H1 (cell line): ENCODE data around the gene VWCE. TPM values are rescaled to one million over a fixed set of nuclear protein-coding genes. Genes with fewer than 3 reads are reported as not detected.
A peak's percentile ranks its signal among the peaks of the same experiment; 100 is the strongest.

Source experiments
- CTCF ChIA-PET: fragments of 300-600 bp; sonication (Branson Sonifier 250); formaldehyde crosslinking; loops from one replicate; lab custom pipeline; 2021; ENCODE audit not compliant: partially characterized antibody; lab: Charles Lee
- POLR2A ChIA-PET: fragments of 300-600 bp; sonication (Branson Sonifier 250); formaldehyde crosslinking; loops from one replicate; lab custom pipeline; 2021; ENCODE audit warnings: inconsistent platforms; ENCODE audit not compliant: partially characterized antibody; lab: Charles Lee
- DNase-seq, 2 experiments: peaks; one replicate each; pipeline versions ENCODE4 v3.0.0 to v3.0.0-alpha.2; 2010 to 2022; ENCODE audit warnings: low spot score in 2 of 2, low read depth in 1 of 2, mixed read lengths in 1 of 2
- FAIRE-seq: peaks from 2 replicates; lab custom pipeline; 2011; peaks lifted over from hg19 to GRCh38; lab: Jason Lieb, UNC
- H2AFZ ChIP-seq: 2 replicates; pipeline ENCODE4 v1.8.1; 2012; ENCODE audit warnings: low read length, inconsistent platforms
- H2AK5ac ChIP-seq: 2 replicates; pipeline ENCODE4 v1.6.1; 2013; ENCODE audit warnings: low read depth, low read length
- H2BK120ac ChIP-seq: replicated peaks from 2 replicates; pipeline ENCODE3; 2013; ENCODE audit warnings: low read depth, low read length, inconsistent platforms
- H2BK12ac ChIP-seq: 2 replicates; pipeline ENCODE4 v1.6.1; 2013; ENCODE audit warnings: low read depth, low read length
- H2BK15ac ChIP-seq: 2 replicates; pipeline ENCODE4 v1.6.1; 2013; ENCODE audit warnings: low read length
- H2BK20ac ChIP-seq: 2 replicates; pipeline ENCODE4 v1.6.1; 2013; ENCODE audit warnings: low read length
- H2BK5ac ChIP-seq: 2 replicates; pipeline ENCODE4 v1.6.1; 2013; ENCODE audit warnings: low read depth, low read length
- H3K14ac ChIP-seq: 2 replicates; pipeline ENCODE4 v1.6.1; 2013; ENCODE audit warnings: inconsistent platforms; ENCODE audit not compliant: insufficient read length
- H3K18ac ChIP-seq: 2 replicates; pipeline ENCODE4 v1.6.1; 2013; ENCODE audit warnings: low read length; ENCODE audit errors: extremely low read depth
- H3K23ac ChIP-seq: 2 replicates; pipeline ENCODE4 v1.6.1; 2013; ENCODE audit warnings: inconsistent platforms; ENCODE audit not compliant: insufficient read length
- H3K23me2 ChIP-seq: 2 replicates; pipeline ENCODE4 v1.6.1; 2013; ENCODE audit warnings: low read depth, low read length
- H3K27ac ChIP-seq: 2 replicates; pipeline ENCODE4 v1.6.1; 2011; ENCODE audit warnings: low read depth, low read length, inconsistent platforms
- H3K27me3 ChIP-seq, 4 experiments: replicated peaks in 1 of 4; 1 replicate in 1 of 4; 2 replicates in 3 of 4; pipeline versions ENCODE4 v1.6.1 to v1.8.1; 2011 to 2013; ENCODE audit warnings: low read length in 3 of 4, mild to moderate bottlenecking in 3 of 4, inconsistent platforms in 2 of 4, mixed read lengths in 2 of 4, moderate library complexity in 1 of 4; ENCODE audit not compliant: control insufficient read depth in 3 of 4, insufficient read depth in 3 of 4; ENCODE audit errors: extremely low read depth in 1 of 4
- H3K36me3 ChIP-seq, 4 experiments: 2 replicates each; pipeline versions ENCODE4 v1.6.1 to v1.8.1; 2011 to 2013; ENCODE audit warnings: mild to moderate bottlenecking in 4 of 4, low read length in 3 of 4, moderate library complexity in 2 of 4, control low read depth in 1 of 4, inconsistent platforms in 1 of 4; ENCODE audit not compliant: insufficient read depth in 4 of 4, control insufficient read depth in 2 of 4
- H3K4ac ChIP-seq: replicated peaks from 2 replicates; pipeline ENCODE3; 2013; ENCODE audit warnings: low read length, low read depth, mixed read lengths, inconsistent platforms; ENCODE audit not compliant: insufficient read length
- H3K4me1 ChIP-seq, 4 experiments: replicated peaks in 1 of 4; 1 replicate in 1 of 4; 2 replicates in 3 of 4; pipeline versions ENCODE4 v1.6.1 to v1.8.1; 2011 to 2013; ENCODE audit warnings: low read length in 3 of 4, inconsistent platforms in 2 of 4, mixed read lengths in 1 of 4; ENCODE audit not compliant: insufficient read depth in 4 of 4, control insufficient read depth in 3 of 4
- H3K4me2 ChIP-seq, 2 experiments: 2 replicates each; pipeline versions ENCODE4 v1.6.1 to v1.8.1; 2011 to 2013; ENCODE audit warnings: low read depth in 2 of 2, low read length in 2 of 2, control low read depth in 1 of 2, inconsistent platforms in 1 of 2, mild to moderate bottlenecking in 1 of 2; ENCODE audit not compliant: insufficient read depth in 1 of 2
- H3K4me3 ChIP-seq, 4 experiments: fragments of 200-600, 300-600 bp in 1 of 4; sonication (generic), shearing (Covaris generic), sonication (Bioruptor Twin) in 1 of 4; 2 replicates each; pipeline versions ENCODE4 v1.5.1 to v1.8.1; 2011 to 2016; ENCODE audit warnings: low read length in 4 of 4, low read depth in 3 of 4, control low read depth in 2 of 4, inconsistent platforms in 2 of 4, mild to moderate bottlenecking in 2 of 4, mixed read lengths in 1 of 4, moderate library complexity in 1 of 4; ENCODE audit not compliant: insufficient read depth in 2 of 4; ENCODE audit errors: extremely low read depth in 1 of 4
- H3K56ac ChIP-seq: replicated peaks from 2 replicates; pipeline ENCODE3; 2013; ENCODE audit warnings: low read depth, mild to moderate bottlenecking, mixed read lengths, low read length, inconsistent platforms; ENCODE audit not compliant: insufficient read length
- H3K79me1 ChIP-seq: 2 replicates; pipeline ENCODE4 v1.6.1; 2013; ENCODE audit warnings: low read depth, low read length, control low read depth
- H3K79me2 ChIP-seq, 2 experiments: 2 replicates each; pipeline versions ENCODE4 v1.6.1 to v1.8.1; 2012 to 2013; ENCODE audit warnings: low read length in 2 of 2, mild to moderate bottlenecking in 2 of 2, inconsistent platforms in 1 of 2; ENCODE audit not compliant: insufficient read depth in 2 of 2, control insufficient read depth in 1 of 2
- H3K9ac ChIP-seq, 4 experiments: replicated peaks in 1 of 4; 1 replicate in 1 of 4; 2 replicates in 3 of 4; pipeline versions ENCODE4 v1.6.1 to v1.8.1; 2011 to 2013; ENCODE audit warnings: low read depth in 3 of 4, low read length in 3 of 4, control low read depth in 2 of 4, mild to moderate bottlenecking in 2 of 4, moderate library complexity in 2 of 4, inconsistent platforms in 1 of 4; ENCODE audit errors: extremely low read depth in 1 of 4
- H3K9me3 ChIP-seq, 2 experiments: 2 replicates each; pipeline versions ENCODE4 v1.6.1 to v1.8.1; 2012 to 2013; ENCODE audit warnings: mild to moderate bottlenecking in 2 of 2, moderate library complexity in 2 of 2, control low read depth in 1 of 2, inconsistent platforms in 1 of 2, low read depth in 1 of 2, low read length in 1 of 2, mixed read lengths in 1 of 2; ENCODE audit not compliant: insufficient read depth in 2 of 2
- H4K20me1 ChIP-seq, 2 experiments: replicated peaks in 1 of 2; 2 replicates each; pipeline versions ENCODE3 to v1.8.1; 2011 to 2013; ENCODE audit warnings: inconsistent platforms in 2 of 2, low read length in 2 of 2, mild to moderate bottlenecking in 1 of 2; ENCODE audit not compliant: insufficient read depth in 2 of 2, control insufficient read depth in 1 of 2
- H4K5ac ChIP-seq: 2 replicates; pipeline ENCODE4 v1.6.1; 2013; ENCODE audit warnings: low read length, low read depth, mixed read lengths, inconsistent platforms; ENCODE audit not compliant: insufficient read length
- H4K8ac ChIP-seq: 2 replicates; pipeline ENCODE4 v1.8.0; 2013; ENCODE audit warnings: mild to moderate bottlenecking, moderate library complexity, low read length, inconsistent platforms; ENCODE audit not compliant: insufficient read depth; ENCODE audit errors: extremely low read depth
- H4K91ac ChIP-seq: replicated peaks from 2 replicates; pipeline ENCODE3; 2013; ENCODE audit warnings: low read length, mixed read lengths, inconsistent platforms; ENCODE audit not compliant: insufficient read length
- ASH2L ChIP-seq: fragments of 200-600, 300-600 bp; sonication (generic); IDR thresholded peaks from one replicate; pipeline ENCODE4 v1.7.1; 2017; ENCODE audit warnings: low read length
- ATF2 ChIP-seq: IDR thresholded peaks from 2 replicates; pipeline ENCODE4 v1.6.1; 2012; ENCODE audit warnings: low read length, inconsistent platforms
- CREB1 ChIP-seq: IDR thresholded peaks from 2 replicates; pipeline ENCODE4 v1.6.1; 2012; ENCODE audit warnings: inconsistent platforms
- EZH2 ChIP-seq: fragments of 200-600 bp; sonication (generic); IDR thresholded peaks from 2 replicates; pipeline ENCODE4 v1.7.1; 2012; ENCODE audit warnings: low read depth, mild to moderate bottlenecking, moderate library complexity, low read length, inconsistent platforms; ENCODE audit not compliant: severe bottlenecking
- NRF1 ChIP-seq: IDR thresholded peaks from 2 replicates; pipeline ENCODE4 v1.6.1; 2011; ENCODE audit warnings: mild to moderate bottlenecking, low read depth, low read length, improper control_type of control experiment
- POU5F1 ChIP-seq: IDR thresholded peaks from 2 replicates; pipeline ENCODE4 v1.6.1; 2011; ENCODE audit warnings: low read depth, mild to moderate bottlenecking, low read length, moderate library complexity
- SP1 ChIP-seq: IDR thresholded peaks from 2 replicates; pipeline ENCODE4 v1.6.1; 2011; ENCODE audit warnings: low read depth, low read length
- SUZ12 ChIP-seq: fragments of 200-600 bp; sonication (generic); IDR thresholded peaks from 2 replicates; pipeline ENCODE4 v1.6.1; 2012; ENCODE audit warnings: mild to moderate bottlenecking, inconsistent platforms, low read length, moderate library complexity, mixed read lengths
- TAF1 ChIP-seq: IDR thresholded peaks from 2 replicates; pipeline ENCODE4 v1.6.1; 2011; ENCODE audit warnings: mild to moderate bottlenecking, low read depth, low read length
- ZNF274 ChIP-seq: IDR thresholded peaks from 2 replicates; pipeline ENCODE4 v1.7.0; 2012; ENCODE audit warnings: low read length, borderline replicate concordance; ENCODE audit errors: extremely low read depth
- WGBS, 2 experiments: shearing (Covaris generic) in 1 of 2; methylation state at CpG; one replicate each; pipeline versions ENCODE4 v1.1.6 to v1.1.7; 2013 to 2015; ENCODE audit warnings: low lambda C conversion rate in 2 of 2, mixed read lengths in 2 of 2, inconsistent platforms in 1 of 2, low coverage in 1 of 2, missing lambda C conversion rate in 1 of 2; ENCODE audit not compliant: insufficient replicate concordance in 2 of 2, insufficient coverage in 1 of 2, insufficient read length in 1 of 2; ENCODE audit errors: extremely low coverage in 1 of 2, missing lambda C conversion rate in 1 of 2; 5-methylcytosine and 5-hydroxymethylcytosine counted together
- polyA plus RNA-seq, 7 experiments: library from polyadenylated mRNA; depleted of rRNA in 3 of 7; stranded (reverse) in 5 of 7; unstranded in 2 of 7; fragments of >200 nt in 5 of 7; fragments of 200-250 nt in 2 of 7; gene quantifications; 1 replicate in 5 of 7; 2 replicates in 1 of 7; 4 replicates in 1 of 7; pipeline versions ENCODE4 v1.2.1 to v1.2.3, GENCODE V29; 2011 to 2013; ENCODE audit warnings: missing spikeins in 2 of 7, mixed read lengths in 2 of 7
- total RNA-seq: library from RNA; stranded (reverse); fragmentation: NEBNext Ultra II Directional; extraction: Animal tissue kit (Norgen Biotek cat#: 25700); gene quantifications from 2 replicates; pipeline ENCODE4 v1.2.1, GENCODE V29; 2021

VWCE gene
- total and polyA plus RNA-seq, 2 of the 8 experiments (the other 6 are each of a cell fraction or from before 2014, with no cell fraction given), result 9.5 to 12.3 TPM

GRCh38 chr11:61281581-61282250 lies 13.4 kb downstream of the VWCE start:
- Histone ChIP-seq H2BK12ac (peak overlapping the region; percentile 41; the same call in 1 of the 2 replicates), H3K4me3 (peak overlapping the region in 3 of 4 experiments; percentile 17 to 28 (median 23); a peak in 2 of 8 replicates), H2BK120ac (no peak overlapping the region), H2BK5ac (no peak overlapping the region), H3K79me1 (no peaks in the 10 kb centered on the region), H3K23me2 (no peaks in the 10 kb centered on the region), H3K4ac (no peak overlapping the region), H4K8ac (peak overlapping the region; percentile 89; the same call in 1 of the 2 replicates), H3K23ac (no peak overlapping the region), H3K14ac (no peak overlapping the region), H4K5ac (peak overlapping the region; percentile 29), H3K79me2 (no peaks in the 10 kb centered on the region), H2BK15ac (no peak overlapping the region), H4K20me1 (peaks cover 0 to 5% of the 10 kb centered on the region in 2 experiments), H3K9me3 (no peaks in the 10 kb centered on the region; a peak in 1 of 4 replicates), H2AFZ (0 out of 2 replicates have a peak overlapping the region, but pooled peaks have one; percentile 43), H3K27me3 (peaks cover 0 to 5% (median under 1%) of the 10 kb centered on the region in 4 experiments; a peak in 4 of 7 replicates), H3K18ac (no peak overlapping the region), H3K9ac (peak overlapping the region in 2 of 4 experiments; percentile 20 to 41; a peak in 3 of 7 replicates), H2BK20ac (no peak overlapping the region), H2AK5ac (no peak overlapping the region), H3K36me3 (peaks cover 2 to 9% (median 4%) of the 10 kb centered on the region in 4 experiments; a peak in 5 of 8 replicates), H4K91ac (no peak overlapping the region), H3K4me1 (peaks cover 0 to 8% (median 5%) of the 10 kb centered on the region in 4 experiments; a peak in 4 of 7 replicates), H3K4me2 (peak overlapping the region; percentile 58 to 63), H3K56ac (peak overlapping the region; percentile 33), H3K27ac (no peak overlapping the region)
- CTCF ChIA-PET, result interaction anchor here (0.6 to 1.7 kb wide), 11 partner anchors 9 to 153 kb away, joined by 3 to 5 read pairs (median 3); partner anchors contain the start of gene VWCE
- WGBS, 2 experiments, result 42% methylated on average over 25 of the region's 35 CpGs; no CpG with 5 or more reads in 1 of the 2 experiments
- POLR2A ChIA-PET, result interaction anchor here (0.9 to 4.5 kb wide), 10 partner anchors 9 to 148 kb away, joined by 3 to 54 read pairs (median 4); partner anchors contain the start of genes CPSF7, CYB561A3, SDHAF2 and TMEM138
- DNase-seq, result peak; percentile 62 to 96
- no peak for FAIRE-seq
- peak; percentile 59 for TF ChIP-seq TAF1
- TF ChIP-seq EZH2, result no peak
- peak; percentile 30 for TF ChIP-seq ASH2L
- TF ChIP-seq SUZ12, result no peak
- no peak for TF ChIP-seq POU5F1
- no peak for TF ChIP-seq NRF1
- no peak for TF ChIP-seq ZNF274
- peak; percentile 58; the same call in 1 of the 2 replicates for TF ChIP-seq SP1
- no peak; the same call in 1 of the 2 replicates for TF ChIP-seq CREB1
- no peak for TF ChIP-seq ATF2
